Measurements from ENCODE around the gene MUC5AC.
"Not testable (repeated sequence)": the region's sequence is repeated elsewhere in the genome, so short reads cannot be mapped to it uniquely, and the experiment has no call there.

MUC5AC gene

GRCh38 chr11:1112351-1113191 is 45.2 kb upstream of the MUC5AC start:
- 97% methylated on average over 9 of the region's 14 CpGs for WGBS (ENCODE audit: insufficient coverage)
- peaks cover 0 to 2% (median 0%) of the 10 kb centered on the region in 5 experiments for H3K27me3 ChIP-seq (replicated peaks in 2 of 5; ENCODE audit: control insufficient read depth in 4 of 5, insufficient read depth in 5 of 5, low read length in 4 of 5)
- no peaks in the 10 kb centered on the region for H3K4me1 ChIP-seq (ENCODE audit: control extremely low read depth in 1 of 4, control insufficient read depth in 4 of 4, insufficient read depth in 4 of 4, low read length in 3 of 4)
- H3K36me3 ChIP-seq (ENCODE audit: control insufficient read depth in 4 of 4, insufficient read depth in 4 of 4, low read length in 3 of 4) = no peaks in the 10 kb centered on the region
- H3K9me3 ChIP-seq (ENCODE audit: control extremely low read depth in 1 of 5, control insufficient read depth in 4 of 5, insufficient read depth in 2 of 5, low read depth in 1 of 5, low read length in 4 of 5) = no peaks in the 10 kb centered on the region
- H3K4me3 ChIP-seq (ENCODE audit: control insufficient read depth in 1 of 7, extremely low read depth in 1 of 7, insufficient read depth in 4 of 7, low read depth in 2 of 7, low read length in 6 of 7) = no peak overlapping the region
- no peak for DNase-seq
- POLR2A ChIA-PET = no interaction called here
- CTCF ChIA-PET = no interaction called here
- no peak overlapping the region for H3K27ac ChIP-seq (ENCODE audit: insufficient read depth in 1 of 2, low read depth in 1 of 2, low read length in 2 of 2, poor library complexity in 1 of 2, severe bottlenecking in 2 of 2)

GRCh38 chr11:1113405-1114201 is 44.1 kb upstream of the MUC5AC start:
- Histone ChIP-seq H3K27ac (ENCODE audit: insufficient read depth in 1 of 2, low read depth in 1 of 2, low read length in 2 of 2, poor library complexity in 1 of 2, severe bottlenecking in 2 of 2) (no peak overlapping the region), H3K4me3 (ENCODE audit: control insufficient read depth in 1 of 7, extremely low read depth in 1 of 7, insufficient read depth in 4 of 7, low read depth in 2 of 7, low read length in 6 of 7) (no peak overlapping the region), H3K9me3 (ENCODE audit: control extremely low read depth in 1 of 5, control insufficient read depth in 4 of 5, insufficient read depth in 2 of 5, low read depth in 1 of 5, low read length in 4 of 5) (no peaks in the 10 kb centered on the region), H3K27me3 (replicated peaks in 2 of 5; ENCODE audit: control insufficient read depth in 4 of 5, insufficient read depth in 5 of 5, low read length in 4 of 5) (peaks cover 0 to 2% (median 0%) of the 10 kb centered on the region in 5 experiments), H3K36me3 (ENCODE audit: control insufficient read depth in 4 of 4, insufficient read depth in 4 of 4, low read length in 3 of 4) (no peaks in the 10 kb centered on the region), H3K4me1 (ENCODE audit: control extremely low read depth in 1 of 4, control insufficient read depth in 4 of 4, insufficient read depth in 4 of 4, low read length in 3 of 4) (no peaks in the 10 kb centered on the region)
- CTCF ChIA-PET = no interaction called here
- POLR2A ChIA-PET = no interaction called here
- DNase-seq = no peak
- WGBS (ENCODE audit: insufficient coverage) = 87% methylated on average over 31 of the region's 36 CpGs

GRCh38 chr11:1115292-1115691 is 42.5 kb upstream of the MUC5AC start:
- WGBS (ENCODE audit: insufficient coverage) = 93% methylated on average over 2 of the region's 6 CpGs
- POLR2A ChIA-PET; H3K27ac ChIP-seq (ENCODE audit: insufficient read depth in 1 of 2, low read depth in 1 of 2, low read length in 2 of 2, poor library complexity in 1 of 2, severe bottlenecking in 2 of 2); H3K4me1 ChIP-seq (ENCODE audit: control extremely low read depth in 1 of 4, control insufficient read depth in 4 of 4, insufficient read depth in 4 of 4, low read length in 3 of 4); H3K27me3 ChIP-seq (replicated peaks in 2 of 5; ENCODE audit: control insufficient read depth in 4 of 5, insufficient read depth in 5 of 5, low read length in 4 of 5); DNase-seq; H3K4me3 ChIP-seq (ENCODE audit: control insufficient read depth in 1 of 7, extremely low read depth in 1 of 7, insufficient read depth in 4 of 7, low read depth in 2 of 7, low read length in 6 of 7); H3K36me3 ChIP-seq (ENCODE audit: control insufficient read depth in 4 of 4, insufficient read depth in 4 of 4, low read length in 3 of 4); H3K9me3 ChIP-seq (ENCODE audit: control extremely low read depth in 1 of 5, control insufficient read depth in 4 of 5, insufficient read depth in 2 of 5, low read depth in 1 of 5, low read length in 4 of 5): not testable (repeated sequence)
- CTCF ChIA-PET = interaction anchor here (1.1 kb wide), 1 partner anchor 399 kb away, joined by 3 read pairs; no protein-coding TSS in a partner anchor

GRCh38 chr11:1116104-1116503 is 41.6 kb upstream of the MUC5AC start:
- H3K9me3 ChIP-seq (ENCODE audit: control extremely low read depth in 1 of 5, control insufficient read depth in 4 of 5, insufficient read depth in 2 of 5, low read depth in 1 of 5, low read length in 4 of 5) = no peaks in the 10 kb centered on the region
- H3K36me3 ChIP-seq (ENCODE audit: control insufficient read depth in 4 of 4, insufficient read depth in 4 of 4, low read length in 3 of 4) = no peaks in the 10 kb centered on the region
- WGBS (ENCODE audit: insufficient coverage) = 96% methylated on average over 12 of the region's 12 CpGs
- H3K4me1 ChIP-seq (ENCODE audit: control extremely low read depth in 1 of 4, control insufficient read depth in 4 of 4, insufficient read depth in 4 of 4, low read length in 3 of 4) = no peaks in the 10 kb centered on the region
- no peak for DNase-seq
- H3K27me3 ChIP-seq (replicated peaks in 2 of 5; ENCODE audit: control insufficient read depth in 4 of 5, insufficient read depth in 5 of 5, low read length in 4 of 5) = peaks cover 0 to 2% (median 0%) of the 10 kb centered on the region in 5 experiments
- no peak overlapping the region for H3K27ac ChIP-seq (ENCODE audit: insufficient read depth in 1 of 2, low read depth in 1 of 2, low read length in 2 of 2, poor library complexity in 1 of 2, severe bottlenecking in 2 of 2)
- H3K4me3 ChIP-seq (ENCODE audit: control insufficient read depth in 1 of 7, extremely low read depth in 1 of 7, insufficient read depth in 4 of 7, low read depth in 2 of 7, low read length in 6 of 7) = no peak overlapping the region
- CTCF ChIA-PET = interaction anchor here (1.1 kb wide), 1 partner anchor 398 kb away, joined by 3 read pairs; no protein-coding TSS in a partner anchor
- POLR2A ChIA-PET = no interaction called here

GRCh38 chr11:1116666-1117390 is 40.9 kb upstream of the MUC5AC start:
- Histone ChIP-seq H3K4me1 (ENCODE audit: control extremely low read depth in 1 of 4, control insufficient read depth in 4 of 4, insufficient read depth in 4 of 4, low read length in 3 of 4) (no peaks in the 10 kb centered on the region), H3K27me3 (replicated peaks in 2 of 5; ENCODE audit: control insufficient read depth in 4 of 5, insufficient read depth in 5 of 5, low read length in 4 of 5) (peaks cover 0 to 3% (median 0%) of the 10 kb centered on the region in 5 experiments), H3K4me3 (ENCODE audit: control insufficient read depth in 1 of 7, extremely low read depth in 1 of 7, insufficient read depth in 4 of 7, low read depth in 2 of 7, low read length in 6 of 7) (no peak overlapping the region), H3K36me3 (ENCODE audit: control insufficient read depth in 4 of 4, insufficient read depth in 4 of 4, low read length in 3 of 4) (no peaks in the 10 kb centered on the region), H3K9me3 (ENCODE audit: control extremely low read depth in 1 of 5, control insufficient read depth in 4 of 5, insufficient read depth in 2 of 5, low read depth in 1 of 5, low read length in 4 of 5) (no peaks in the 10 kb centered on the region), H3K27ac (ENCODE audit: insufficient read depth in 1 of 2, low read depth in 1 of 2, low read length in 2 of 2, poor library complexity in 1 of 2, severe bottlenecking in 2 of 2) (no peak overlapping the region)
- CTCF ChIA-PET = interaction anchor here (1.1 kb wide), 1 partner anchor 398 kb away, joined by 3 read pairs; no protein-coding TSS in a partner anchor
- no peak for DNase-seq
- 81% methylated on average over 20 of the region's 23 CpGs for WGBS (ENCODE audit: insufficient coverage)
- POLR2A ChIA-PET = no interaction called here

- H3K27ac ChIP-seq (ENCODE audit: insufficient read depth in 1 of 2, low read depth in 1 of 2, low read length in 2 of 2, poor library complexity in 1 of 2, severe bottlenecking in 2 of 2) = no peak overlapping the region
- 77% methylated on average over 4 of the region's 6 CpGs for WGBS (ENCODE audit: insufficient coverage)
- ChIA-PET CTCF (interaction anchor here (0.6 kb wide), 1 partner anchor 1964 kb away, joined by 3 read pairs; no protein-coding TSS in a partner anchor), POLR2A (no interaction called here)
- no peaks in the 10 kb centered on the region for H3K36me3 ChIP-seq (ENCODE audit: control insufficient read depth in 4 of 4, insufficient read depth in 4 of 4, low read length in 3 of 4)
- no peak for DNase-seq
- H3K4me3 ChIP-seq (ENCODE audit: control insufficient read depth in 1 of 7, extremely low read depth in 1 of 7, insufficient read depth in 4 of 7, low read depth in 2 of 7, low read length in 6 of 7) = no peak overlapping the region
- H3K4me1 ChIP-seq (ENCODE audit: control extremely low read depth in 1 of 4, control insufficient read depth in 4 of 4, insufficient read depth in 4 of 4, low read length in 3 of 4) = no peaks in the 10 kb centered on the region
- H3K9me3 ChIP-seq (ENCODE audit: control extremely low read depth in 1 of 5, control insufficient read depth in 4 of 5, insufficient read depth in 2 of 5, low read depth in 1 of 5, low read length in 4 of 5) = no peaks in the 10 kb centered on the region
- peaks cover 0 to 10% (median 0%) of the 10 kb centered on the region in 5 experiments for H3K27me3 ChIP-seq (replicated peaks in 2 of 5; ENCODE audit: control insufficient read depth in 4 of 5, insufficient read depth in 5 of 5, low read length in 4 of 5)
Measured at GRCh38 chr11:1117992-1118391, 39.8 kb upstream of the MUC5AC start.

All from common myeloid progenitor, CD34-positive (primary cell).